Stimulated activated CD4-positive, alpha-beta T cell treated with anti-CD3 and anti-CD28 coated beads, Interleukin-4, amount 100 ng/mL, for 1 hour (primary cell): Measurements from ENCODE around the gene COL4A6.

ENCODE experiments used
- DNase-seq: peaks from one replicate; pipeline ENCODE4 v3.0.0-alpha.2; 2020

The COL4A6 gene

DNA sequence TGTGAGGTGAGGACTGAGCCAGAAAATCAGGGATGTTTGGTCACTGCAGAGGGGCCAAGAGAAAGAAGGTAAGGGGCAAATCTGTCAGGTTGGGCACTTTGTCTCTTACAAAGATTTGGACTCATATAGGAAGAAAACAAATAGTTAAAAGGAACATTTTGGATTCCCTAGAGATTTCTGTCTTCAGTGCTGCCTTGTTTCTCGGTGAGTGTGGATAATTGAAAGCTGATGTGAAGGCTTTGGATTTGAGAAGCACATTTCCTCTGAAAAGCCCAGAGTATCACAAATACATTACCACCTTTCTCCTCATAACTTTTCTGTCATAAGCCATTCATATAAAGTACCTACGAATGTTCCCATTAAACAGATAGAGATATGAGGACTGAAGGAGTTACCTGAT, 239.2 kb downstream of the COL4A6 start:
- no peak for DNase-seq

DNA sequence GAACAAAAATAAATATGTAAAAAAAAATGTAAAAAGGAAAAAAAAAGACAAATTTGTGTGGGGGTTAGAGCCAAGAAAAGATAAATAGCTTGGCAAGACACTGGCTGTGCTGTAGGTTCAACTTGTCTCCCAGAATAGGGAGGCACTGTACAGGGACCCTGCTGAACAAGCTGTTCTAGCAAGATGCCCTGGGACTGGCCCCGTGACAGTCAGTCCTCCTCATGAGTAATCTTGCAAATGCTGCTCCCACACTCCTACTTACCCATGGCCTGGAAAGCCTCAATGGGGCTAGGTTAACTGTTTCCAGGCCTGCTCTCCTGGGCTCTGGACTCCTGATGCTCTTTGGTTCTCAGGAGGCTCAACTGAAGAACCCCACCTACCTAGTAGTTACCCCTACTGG, 239.8 kb downstream of the COL4A6 start:
- DNase-seq: no peak

DNA sequence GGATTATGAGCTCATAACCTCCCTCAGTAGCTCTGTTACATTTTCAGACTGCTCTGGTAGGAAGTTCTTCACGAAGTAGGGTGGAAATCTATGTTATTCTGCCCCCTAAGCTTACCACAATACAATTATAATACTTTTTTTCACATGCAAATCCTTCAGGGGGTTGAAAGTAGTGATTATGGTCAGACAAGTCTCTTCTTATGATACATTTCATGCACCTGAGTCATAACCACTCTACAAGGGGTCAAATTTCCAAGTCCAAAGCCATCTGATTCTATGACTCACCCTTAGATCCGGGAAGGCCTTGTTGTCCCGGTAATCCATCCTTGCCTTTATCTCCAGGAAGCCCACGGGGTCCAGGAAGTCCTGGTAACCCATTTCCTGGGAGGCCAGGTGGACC, 251.4 kb downstream of the COL4A6 start:
- DNase-seq: no peak

DNA sequence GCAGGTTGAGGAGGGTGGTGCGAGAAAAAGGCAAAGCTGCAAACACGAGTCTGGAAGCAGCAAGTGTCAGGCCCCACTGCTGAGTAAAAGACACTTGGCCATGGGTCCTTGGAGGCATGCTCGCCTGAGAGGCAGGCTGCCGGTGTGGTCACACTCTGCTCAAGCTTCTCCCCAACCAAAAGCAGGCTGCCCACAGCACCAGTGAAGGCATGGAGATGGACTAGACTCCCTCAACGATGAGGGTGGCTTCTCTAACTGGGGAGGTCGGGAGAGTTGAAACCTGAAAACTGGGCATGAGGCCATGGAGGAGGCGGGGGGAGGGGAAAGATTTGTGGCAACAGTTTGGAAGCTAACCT, 260.1 kb downstream of the COL4A6 start:
- no peak for DNase-seq

DNA sequence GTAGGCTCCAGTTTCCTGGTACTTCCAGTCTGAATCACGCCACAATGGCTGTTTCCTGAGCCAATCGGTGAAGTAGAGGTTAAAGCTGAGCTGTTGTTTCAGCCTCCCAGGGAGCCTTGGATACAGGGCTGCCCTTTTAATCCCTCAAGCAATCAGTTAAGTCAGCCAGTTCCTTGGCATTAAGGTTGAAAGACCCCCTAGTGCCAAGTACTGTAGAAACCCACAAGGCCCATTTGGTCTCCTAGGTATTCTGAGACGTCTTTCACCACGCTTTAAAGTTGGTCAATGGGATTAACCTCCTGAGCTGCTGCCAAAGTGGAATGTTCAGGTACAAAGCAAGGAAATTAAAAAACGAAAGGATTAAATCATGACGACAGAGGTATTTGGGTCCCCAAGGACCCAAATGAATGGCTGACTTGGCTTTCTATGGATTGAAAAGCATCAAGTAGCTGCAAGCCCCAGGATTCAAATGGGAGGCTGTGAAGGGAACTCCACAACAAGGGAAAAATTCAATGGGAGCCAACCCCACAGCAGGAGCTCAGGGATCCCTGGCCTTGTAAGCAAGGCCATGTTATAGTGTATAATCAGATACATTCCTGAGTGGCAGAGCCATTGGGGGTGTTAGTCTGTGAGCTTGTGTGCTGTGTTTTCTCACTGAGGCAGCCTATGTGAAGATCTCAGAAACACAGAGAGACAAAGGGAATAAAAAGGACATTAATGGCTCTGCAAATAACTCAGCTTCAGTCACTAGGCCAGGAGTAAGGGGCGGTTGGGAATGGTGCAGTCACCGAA, 260.7 kb downstream of the COL4A6 start:
- no peak for DNase-seq

DNA sequence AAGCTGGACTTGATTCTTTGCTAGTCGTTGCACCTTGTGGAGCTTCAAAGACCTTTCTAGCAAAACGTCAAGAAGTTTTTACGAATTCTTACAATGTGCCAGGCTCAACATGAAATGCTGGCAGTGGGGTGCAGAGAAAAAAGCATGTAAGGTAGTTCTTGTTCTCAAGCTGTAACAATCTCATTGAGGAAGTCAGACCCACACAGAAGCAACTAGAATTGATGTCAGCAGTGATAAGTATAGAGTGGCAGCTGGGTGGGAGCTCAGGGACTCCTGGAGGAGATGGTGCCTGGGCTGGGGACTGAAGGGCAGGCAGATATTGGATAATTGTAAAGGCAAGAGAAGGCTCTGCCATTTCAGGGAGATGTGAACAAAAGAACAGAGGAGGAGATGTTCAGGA, 264.3 kb downstream of the COL4A6 start:
- no peak for DNase-seq

DNA sequence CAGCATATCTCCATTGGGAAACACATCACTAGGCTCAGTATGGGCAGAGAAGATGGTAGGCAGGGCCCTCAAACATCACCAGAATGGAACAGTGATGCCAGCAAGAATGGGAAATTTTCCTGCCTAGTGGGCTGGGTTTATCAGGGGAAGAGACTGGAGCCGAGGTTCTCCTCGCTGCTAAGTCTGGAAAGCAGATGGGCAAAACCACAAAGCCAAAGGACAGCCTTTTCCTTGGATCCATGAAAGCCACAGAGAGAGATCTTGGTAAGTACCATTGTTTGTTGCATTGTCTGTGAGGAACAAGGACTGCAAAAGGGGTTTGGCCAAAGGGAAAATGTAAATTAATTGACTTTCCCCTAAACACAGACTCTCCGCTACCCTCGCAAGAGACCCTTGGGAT, 266.6 kb downstream of the COL4A6 start:
- no peak for DNase-seq

DNA sequence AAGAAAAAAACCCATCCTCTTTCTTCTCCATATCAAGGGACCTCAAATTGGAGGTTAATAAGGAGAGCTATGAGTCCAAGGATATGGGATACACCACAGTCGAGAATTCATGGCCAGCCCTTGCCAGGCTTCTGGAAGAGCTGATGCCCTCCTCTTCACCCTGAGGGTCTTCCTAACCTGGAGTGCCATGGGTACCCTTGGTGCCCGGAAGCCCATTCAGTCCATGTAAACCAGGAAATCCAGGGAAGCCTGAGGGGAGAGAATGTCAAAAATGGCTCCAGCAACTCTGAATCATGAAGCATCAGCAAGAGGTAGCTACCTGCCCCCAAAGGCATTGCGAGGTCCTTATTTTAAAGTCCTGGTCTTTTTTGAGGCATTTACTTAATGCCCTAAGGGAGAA, 268.5 kb downstream of the COL4A6 start:
- DNase-seq: no peak

DNA sequence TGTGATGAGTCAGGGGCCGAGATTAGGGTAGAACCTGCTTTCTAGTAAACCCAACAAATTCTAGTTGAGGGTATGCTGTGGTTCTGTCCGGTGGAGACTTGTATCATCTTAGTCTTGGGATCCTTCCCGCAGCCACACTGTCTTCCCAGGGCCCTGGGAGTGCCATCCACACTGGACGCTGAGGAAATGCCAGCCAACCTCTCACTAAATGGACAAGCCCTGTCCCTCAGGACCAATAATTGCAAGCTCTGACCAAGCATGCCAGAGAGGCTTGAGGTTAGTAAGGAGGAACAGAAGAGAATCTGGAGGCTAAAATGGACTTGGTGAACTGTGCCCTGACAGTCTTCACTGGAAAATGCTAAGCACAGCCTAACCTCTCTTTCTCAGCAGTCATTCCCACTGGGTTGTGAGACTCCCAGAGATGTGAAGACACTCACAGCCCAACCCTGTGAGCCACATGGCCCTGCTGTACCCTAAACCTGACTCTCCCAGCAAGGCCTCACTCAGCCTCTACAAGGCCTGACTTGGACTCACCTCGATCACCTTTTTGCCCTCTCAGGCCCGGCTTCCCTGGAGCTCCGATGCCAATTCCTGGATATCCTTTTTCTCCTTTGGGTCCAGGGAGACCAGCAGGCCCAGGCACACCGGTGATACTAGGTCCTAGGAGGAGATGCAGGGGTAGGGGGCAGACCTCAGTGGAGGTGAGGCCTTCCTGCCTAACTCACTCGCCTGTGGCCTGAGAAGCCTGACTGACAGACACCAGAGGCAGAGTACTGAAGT, 269.1 kb downstream of the COL4A6 start:
- no peak for DNase-seq

DNA sequence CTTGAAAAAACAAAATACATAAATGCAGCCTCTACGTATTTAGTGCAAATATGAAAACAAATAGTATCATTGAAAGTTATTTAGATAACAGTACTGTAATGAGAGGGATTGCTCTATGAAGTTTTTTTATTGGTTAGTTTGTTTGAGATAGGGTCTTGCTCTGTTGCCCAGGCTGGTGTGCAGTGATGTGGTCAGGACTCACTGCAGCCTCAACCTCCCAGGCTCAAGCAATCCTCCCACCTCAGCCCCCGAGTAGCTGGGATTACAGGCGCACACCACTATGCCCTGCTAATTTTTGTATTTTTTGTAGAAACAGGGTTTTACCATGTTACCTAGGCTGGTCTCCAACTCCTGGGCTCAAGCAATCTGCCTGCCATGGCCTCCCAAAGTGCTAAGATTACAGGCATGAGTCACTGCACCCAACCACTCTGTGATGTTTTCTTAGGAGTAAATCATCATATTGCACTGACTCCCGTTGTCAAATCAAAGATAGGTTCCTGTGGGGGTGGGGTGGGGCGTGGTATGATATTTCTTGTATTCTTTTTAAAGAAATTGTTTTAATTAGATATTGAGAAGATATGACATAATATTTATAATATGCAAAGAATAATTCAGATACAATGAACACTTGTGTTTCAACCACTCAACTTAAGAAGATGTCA, 270.9 kb downstream of the COL4A6 start:
- DNase-seq: no peak

DNA sequence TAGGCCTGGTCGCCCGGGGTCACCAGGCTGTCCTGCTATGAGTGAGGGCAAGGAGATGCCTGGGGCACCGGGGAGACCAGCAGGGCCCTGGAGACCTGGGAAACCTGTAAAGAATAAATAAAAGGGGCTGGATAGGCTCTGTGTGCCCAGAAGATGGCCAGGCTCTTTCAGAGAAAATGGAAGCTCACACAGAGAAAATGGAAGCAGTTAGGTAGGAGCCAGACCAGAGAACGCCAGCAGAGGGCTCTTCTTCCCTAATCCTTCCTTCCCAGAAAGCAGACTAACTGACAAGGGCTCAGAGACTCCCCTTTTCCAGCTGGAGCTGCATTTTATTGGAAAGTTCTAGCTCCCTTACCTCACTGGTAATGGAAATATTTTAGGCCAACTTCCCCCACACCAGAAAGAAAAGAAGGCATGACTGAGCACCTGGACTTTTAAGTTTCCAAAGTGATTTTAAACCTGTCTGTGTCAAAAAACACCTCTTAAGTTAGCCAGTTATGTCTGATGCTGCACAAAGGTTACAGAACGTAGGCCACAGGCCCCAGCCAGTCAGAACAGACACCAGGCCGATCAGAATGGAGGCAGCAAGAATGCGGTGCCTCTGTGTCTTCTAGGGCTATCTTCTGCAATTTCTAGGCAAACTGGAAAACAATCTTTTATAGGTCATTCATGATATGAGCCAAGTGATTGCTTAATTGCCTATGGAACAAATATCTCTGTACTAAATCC, 272.7 kb downstream of the COL4A6 start:
- no peak for DNase-seq

DNA sequence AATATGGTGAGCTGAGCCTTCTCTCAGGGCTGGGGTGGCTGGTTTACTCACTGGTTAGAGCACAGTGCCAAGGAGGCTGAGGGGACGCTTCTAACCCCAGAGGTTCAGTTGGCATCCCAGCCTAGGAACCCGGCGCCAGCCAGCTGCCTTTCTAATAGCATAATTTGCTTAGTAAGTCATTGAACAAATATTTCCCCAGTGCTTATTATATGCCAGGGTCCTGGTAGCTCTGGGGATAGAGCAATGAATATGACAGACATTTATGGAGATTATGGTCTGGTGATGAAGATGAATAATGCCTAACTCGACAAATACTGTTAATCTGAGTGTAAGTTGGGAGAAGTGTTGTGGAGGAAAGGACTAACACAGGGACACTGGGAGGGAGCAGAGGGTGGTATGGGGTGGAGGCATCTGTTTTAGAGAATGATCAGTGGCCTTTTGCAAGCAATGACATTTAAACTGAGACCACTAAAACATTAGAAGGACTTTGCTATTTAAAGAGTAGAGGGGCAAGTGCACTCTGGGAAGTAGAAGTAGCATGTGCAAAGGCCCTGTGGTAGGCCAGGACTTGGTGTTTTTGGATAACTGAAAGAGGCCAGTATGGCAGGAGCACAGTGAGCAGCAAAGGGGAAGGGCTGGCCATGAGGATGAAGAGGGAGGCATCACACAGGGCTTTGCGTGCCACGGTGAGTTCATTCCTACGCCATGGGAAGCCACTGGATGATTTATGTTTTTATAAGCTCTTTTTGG, 274.7 kb downstream of the COL4A6 start:
- DNase-seq: no peak

DNA sequence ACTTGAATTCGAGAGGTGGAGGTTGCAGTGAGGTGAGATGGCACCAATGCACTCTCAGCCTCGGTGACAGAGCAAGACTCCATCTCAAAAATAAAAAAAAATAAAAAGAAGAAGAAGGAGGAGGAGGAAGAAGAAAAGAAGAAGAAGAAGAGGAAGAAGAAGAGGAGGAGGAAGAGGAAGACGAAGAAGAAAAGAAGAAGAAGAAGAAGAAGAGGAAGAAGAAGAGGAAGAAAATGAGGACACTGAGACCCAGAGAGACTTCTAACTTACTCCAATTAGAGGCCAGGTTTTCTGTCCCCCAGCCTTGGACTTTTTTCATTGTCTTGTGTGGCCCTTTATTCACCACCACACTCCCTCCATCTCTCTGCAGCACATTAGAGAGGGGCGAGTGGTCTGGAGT, 276.0 kb downstream of the COL4A6 start:
- DNase-seq: no peak

DNA sequence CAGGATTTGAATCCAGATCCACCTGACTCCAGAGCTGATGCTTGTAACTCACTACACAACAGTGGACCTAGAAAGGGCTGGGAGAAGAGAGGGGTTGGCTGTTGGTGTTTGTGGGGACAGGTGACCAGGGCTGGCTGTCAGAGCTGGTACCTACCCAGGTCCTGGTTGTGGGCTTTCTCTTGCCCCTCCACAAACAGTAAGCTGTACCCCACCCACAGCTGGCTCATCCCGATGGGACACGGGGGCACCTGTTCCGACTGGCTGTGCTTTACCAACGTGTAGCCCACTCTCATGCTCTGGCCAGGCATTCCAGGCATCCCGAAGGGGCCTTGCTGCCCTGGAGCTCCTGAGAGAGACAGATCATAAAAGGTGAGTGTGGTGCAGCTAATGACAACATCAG, 277.9 kb downstream of the COL4A6 start:
- no peak for DNase-seq

DNA sequence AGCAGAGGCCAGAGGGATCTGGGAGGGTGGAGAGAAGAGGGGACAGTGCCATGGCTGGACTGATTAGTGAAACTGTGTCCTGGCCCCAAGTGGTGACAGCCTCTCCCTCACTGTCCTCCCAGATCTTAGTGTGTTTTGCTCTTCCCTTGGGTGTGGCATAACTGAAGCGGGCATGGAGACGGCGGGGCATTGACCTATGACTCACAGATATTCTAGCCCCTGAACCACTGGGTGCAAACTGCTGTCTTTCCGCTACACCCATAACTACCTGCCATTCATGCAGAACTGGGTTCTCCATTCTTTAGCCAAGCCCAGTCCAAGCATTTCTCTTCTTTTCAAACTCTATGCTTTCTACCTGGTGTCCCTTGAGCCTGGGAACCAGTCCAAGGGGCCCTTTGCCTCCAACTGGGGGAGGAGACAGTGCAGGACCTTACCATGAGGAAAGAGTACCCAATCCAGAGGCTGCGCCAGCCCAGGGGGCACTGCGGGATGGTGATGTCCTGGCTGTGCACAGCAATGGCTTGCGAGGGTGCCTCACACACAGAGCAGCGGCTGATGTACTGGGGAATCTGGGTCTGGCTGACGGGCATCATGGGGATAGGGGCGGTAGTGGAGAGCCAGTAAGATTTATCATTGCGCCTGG, 279.1 kb downstream of the COL4A6 start:
- no peak for DNase-seq

DNA sequence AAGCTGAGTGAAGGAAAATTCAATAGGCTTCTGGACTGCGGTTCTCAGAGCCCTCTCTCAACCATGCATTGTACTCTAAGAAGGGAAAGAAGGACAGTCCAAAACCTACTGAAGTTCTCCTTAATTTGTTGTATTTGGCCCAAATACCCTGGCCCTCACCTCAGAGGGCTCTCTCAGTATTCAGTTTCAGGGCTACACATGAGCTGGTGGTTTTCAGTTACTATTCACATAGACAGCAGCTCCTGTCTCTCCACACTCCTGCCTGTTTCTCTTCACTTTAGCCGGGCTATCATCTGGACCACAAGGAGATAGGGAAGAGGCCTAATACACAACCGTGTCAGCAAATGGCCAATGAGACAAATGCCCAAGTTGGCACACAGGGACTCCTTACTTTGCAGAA, 280.6 kb downstream of the COL4A6 start:
- DNase-seq: no peak

DNA sequence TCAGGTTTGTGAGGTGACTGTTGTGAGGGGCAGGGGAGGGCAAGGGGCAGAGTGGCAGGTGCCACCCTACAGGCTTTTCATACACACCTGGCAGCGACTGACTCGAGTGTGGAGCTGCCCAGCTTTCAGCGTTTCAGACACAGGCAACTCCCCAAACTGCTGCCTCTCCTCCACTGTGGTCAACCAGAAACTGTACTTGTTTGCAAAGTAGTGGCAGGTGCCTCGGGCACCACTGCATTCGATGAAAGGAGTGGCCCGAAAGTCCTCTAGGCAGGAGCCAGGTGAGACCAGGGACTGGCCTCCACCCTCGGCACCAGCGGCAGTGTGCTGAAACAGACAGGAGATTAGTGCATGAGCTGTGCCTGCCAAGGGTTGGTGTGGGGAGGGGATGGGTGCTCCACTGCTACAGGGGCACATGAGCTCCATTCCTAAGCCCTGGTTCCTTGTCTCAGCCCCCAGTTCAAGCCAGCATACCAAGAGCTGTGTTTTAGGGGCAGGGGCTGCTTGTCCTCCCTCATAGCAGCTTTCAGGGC, 281.2 kb downstream of the COL4A6 start:
- no peak for DNase-seq

DNA sequence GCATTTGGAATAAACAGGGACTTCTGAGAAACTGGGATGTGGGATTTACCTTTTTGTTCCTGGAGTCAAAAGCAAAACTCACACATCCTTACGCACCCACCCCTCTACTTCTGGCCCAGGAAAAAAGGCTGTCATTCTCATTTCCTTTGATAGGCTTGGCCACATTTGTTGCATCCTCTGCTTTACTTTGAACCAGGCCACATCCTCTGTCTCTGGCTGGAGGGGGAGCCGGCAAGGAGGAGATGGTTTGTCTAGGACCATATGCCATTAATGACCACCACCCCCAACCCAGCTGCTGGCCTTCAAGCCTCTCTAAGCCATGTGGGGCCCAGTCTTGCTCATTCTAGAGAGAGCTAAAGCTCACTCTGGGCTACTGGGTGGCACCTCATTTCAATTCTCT, 282.1 kb downstream of the COL4A6 start:
- DNase-seq: no peak

DNA sequence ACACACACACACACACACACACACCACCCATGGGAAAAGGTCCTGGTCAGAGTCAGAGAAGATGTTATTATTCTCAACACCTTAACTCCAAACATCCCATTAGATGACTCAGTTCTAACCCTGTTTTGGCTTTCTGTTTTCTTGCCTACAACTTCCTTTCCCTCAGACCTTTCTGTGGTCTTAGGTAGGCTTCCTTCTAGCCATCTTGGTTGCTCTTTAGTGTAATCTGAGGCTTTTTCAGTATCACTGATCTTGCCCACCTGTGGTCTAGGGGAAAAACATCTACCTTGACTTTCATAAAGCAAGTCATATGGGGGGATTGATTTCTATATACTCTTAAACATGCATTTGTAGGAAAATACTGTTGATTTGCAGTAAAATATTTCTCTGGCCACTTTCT, 289.7 kb downstream of the COL4A6 start:
- no peak for DNase-seq

DNA sequence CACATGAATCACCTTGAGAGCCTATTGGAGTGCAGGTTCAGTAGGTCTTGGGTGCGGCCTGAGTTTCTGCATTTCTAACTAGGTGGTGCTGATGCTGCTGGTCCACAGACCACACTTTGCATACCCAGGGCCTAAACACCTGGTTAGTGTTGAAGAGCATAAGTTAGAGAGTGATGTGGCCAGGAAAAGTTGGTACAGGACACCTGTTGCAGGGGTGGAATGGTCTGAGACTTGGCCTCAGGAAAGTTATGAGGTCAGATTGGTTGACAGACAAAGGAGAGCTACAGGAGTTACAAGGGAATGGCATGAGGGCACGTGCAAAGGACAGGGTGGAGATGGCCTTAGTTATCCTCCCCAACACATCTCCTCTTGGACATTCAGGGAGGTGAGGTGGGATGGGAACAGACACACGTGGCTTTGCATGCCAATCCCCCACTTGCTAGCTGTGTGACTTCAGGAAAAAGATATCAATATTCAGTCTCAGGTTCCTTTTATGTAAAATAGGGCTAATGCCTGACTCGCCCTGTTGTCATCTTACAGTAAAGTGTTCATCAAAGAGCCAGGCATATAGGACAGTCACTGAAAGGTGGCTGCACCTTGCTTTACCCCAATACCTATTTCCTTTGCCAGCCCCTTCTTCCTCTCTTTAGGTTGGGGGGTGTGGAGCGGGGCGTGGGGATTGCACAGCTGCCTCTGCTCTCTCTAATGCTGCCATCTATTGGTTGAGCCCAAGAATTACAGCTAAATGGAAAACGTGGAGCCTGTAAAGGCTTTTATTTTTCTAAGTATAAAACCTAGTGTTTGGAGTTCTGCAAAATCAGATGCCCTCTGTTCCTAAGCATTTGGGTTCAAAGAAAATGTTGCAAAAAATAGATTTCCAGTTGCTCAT, 299.2 kb downstream of the COL4A6 start:
- no peak for DNase-seq

DNA sequence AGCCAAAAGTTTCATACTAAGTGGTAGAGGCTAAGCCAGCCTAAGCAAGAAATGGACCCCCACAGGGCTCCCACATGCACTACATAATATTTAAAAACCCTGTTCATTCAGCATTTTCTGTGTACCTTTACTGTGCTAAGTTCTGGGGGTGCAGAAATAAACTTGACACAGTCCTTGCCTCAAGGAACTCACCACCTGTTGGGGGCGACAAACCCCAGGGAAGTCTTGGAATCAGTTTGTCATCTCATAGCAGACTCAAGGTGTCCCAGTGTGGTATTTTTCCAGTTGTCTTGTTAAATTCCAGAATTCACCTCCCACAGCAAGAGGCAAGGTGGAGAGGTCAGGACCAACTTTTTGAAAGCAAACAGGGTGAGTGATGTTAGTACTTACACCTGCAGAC, 303.5 kb downstream of the COL4A6 start:
- no peak for DNase-seq
